Natural killer cell (primary cell): ENCODE data around the gene KRTAP12-1. TPM values are rescaled to one million over a fixed set of nuclear protein-coding genes. Genes with fewer than 3 reads are reported as not detected.

ENCODE experiments used
- ATAC-seq, 3 donors: fragments of 150-1000 bp in 2 of 3; fragments of 200-7000 bp in 1 of 3; cut with Tn5 transposase; 1 replicate in 1 of 3; 2 replicates in 2 of 3; pipeline ENCODE4 v1.10.0; 2021; ENCODE audit warnings: mild to moderate bottlenecking in 2 of 3, moderate library complexity in 2 of 3
- DNase-seq, 2 donors: peaks; one replicate each; pipeline versions ENCODE4 v3.0.0 to v3.0.0-alpha.2; 2013 to 2021; ENCODE audit warnings: mixed read lengths in 1 of 2
- H3K27ac ChIP-seq: one replicate; pipeline ENCODE4 v1.5.1; 2013; ENCODE audit warnings: mild to moderate bottlenecking, low read length
- H3K27me3 ChIP-seq: one replicate; pipeline ENCODE4 v1.6.1; 2013; ENCODE audit warnings: low read length; ENCODE audit not compliant: control insufficient read depth, insufficient read depth
- H3K36me3 ChIP-seq: one replicate; pipeline ENCODE4 v1.6.1; 2013; ENCODE audit warnings: low read length; ENCODE audit not compliant: control insufficient read depth, insufficient read depth
- H3K4me1 ChIP-seq: one replicate; pipeline ENCODE4 v1.6.1; 2013; ENCODE audit warnings: low read length; ENCODE audit not compliant: control insufficient read depth, insufficient read depth
- H3K4me3 ChIP-seq: one replicate; pipeline ENCODE4 v1.5.1; 2013; ENCODE audit warnings: low read length
- H3K9me3 ChIP-seq: one replicate; pipeline ENCODE4 v1.6.1; 2013; ENCODE audit warnings: low read length; ENCODE audit not compliant: control insufficient read depth, insufficient read depth
- H3K27ac Mint-ChIP-seq, 2 donors: one replicate each; pipeline ENCODE4 v1.8.0; 2022; ENCODE audit warnings: mild to moderate bottlenecking in 2 of 2, mixed read lengths in 2 of 2, moderate library complexity in 1 of 2
- H3K27me3 Mint-ChIP-seq, 2 donors: one replicate each; pipeline ENCODE4 v1.8.0; 2022; ENCODE audit warnings: low read depth in 2 of 2, mixed read lengths in 2 of 2
- H3K36me3 Mint-ChIP-seq: one replicate; pipeline ENCODE4 v1.8.0; 2022; ENCODE audit warnings: mixed read lengths
- H3K4me1 Mint-ChIP-seq, 2 donors: one replicate each; pipeline ENCODE4 v1.8.0; 2022; ENCODE audit warnings: mixed read lengths in 2 of 2
- H3K4me3 Mint-ChIP-seq: one replicate; pipeline ENCODE4 v1.8.0; 2022; ENCODE audit warnings: mild to moderate bottlenecking, moderate library complexity, mixed read lengths
- H3K9me3 Mint-ChIP-seq, 2 donors: one replicate each; pipeline ENCODE4 v1.8.0; 2022; ENCODE audit warnings: mixed read lengths in 2 of 2
- WGBS: methylation state at CpG from one replicate; pipeline ENCODE4 v1.1.7; 2013; ENCODE audit warnings: missing lambda C conversion rate; ENCODE audit not compliant: insufficient coverage; 5-methylcytosine and 5-hydroxymethylcytosine counted together
- intact Hi-C: fragments of 100-400 bp; cut with micrococcal nuclease; formaldehyde crosslinking; loops from one replicate; pipeline ENCODE4 v1.14.2; 2022
- total RNA-seq, 4 donors: library from RNA; stranded (reverse); fragments of 120-200 nt in 1 of 4; gene quantifications; one replicate each; pipeline versions ENCODE4 v1.2.3 to v1.2.4, GENCODE V29; 2013 to 2022
- TF ChIP-seq, protein P1 (sequence below): fragments of 200-600 bp; IDR thresholded peaks from one replicate; pipeline ENCODE4 v1.8.0; 2022; ENCODE audit warnings: antibody characterized with exemption

KRTAP12-1 gene
- total RNA-seq, 3 donors from 2014 or later (not counting 1 experiment from before 2014, with no cell fraction given) = not detected

DNA sequence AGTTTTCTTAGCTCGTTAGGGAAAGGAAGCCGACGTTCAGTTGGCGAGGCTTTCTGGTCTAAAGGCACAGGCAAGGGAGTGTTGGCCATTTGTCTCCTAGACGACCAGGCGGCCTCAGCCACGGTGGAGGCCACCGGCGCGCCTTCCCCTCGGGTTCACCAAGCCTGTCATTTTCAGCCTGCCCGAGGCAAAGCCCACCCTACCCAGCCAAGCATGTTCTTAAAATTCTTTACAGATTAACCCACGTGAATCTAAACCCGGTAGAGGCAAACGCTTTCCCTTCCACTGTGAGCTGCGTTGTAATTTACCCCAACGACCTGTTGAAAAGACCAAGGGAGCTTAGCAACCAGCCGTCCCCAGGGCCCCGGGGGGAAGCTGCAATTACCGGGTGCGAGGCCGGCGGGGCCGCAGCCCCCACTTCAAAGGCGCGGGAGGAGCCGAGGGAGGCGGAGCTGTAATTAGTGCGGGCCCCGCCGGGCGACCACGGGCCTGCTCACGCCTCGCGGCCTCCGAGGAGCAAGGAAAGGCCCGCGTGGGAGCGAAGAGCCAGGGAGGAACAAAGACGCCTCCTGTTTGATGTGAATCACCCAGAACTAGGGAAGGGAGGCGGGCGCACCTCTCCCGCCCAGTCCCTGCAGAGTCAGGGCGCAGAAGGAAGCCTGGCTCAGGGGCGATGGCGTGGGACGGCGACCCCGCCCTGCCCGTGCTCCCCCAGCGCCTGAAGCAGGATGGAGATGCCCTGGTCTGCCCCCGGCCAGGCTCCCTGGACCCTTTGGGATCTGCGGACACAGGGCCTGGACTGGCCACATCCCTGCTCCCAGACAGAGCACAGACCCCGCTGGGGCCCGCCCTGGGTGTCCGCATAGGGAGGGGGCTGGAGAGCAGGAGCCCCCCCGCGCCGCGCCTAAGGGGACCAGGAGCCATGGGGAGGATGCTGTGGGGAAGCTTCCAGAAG, 41.5 kb upstream of the KRTAP12-1 start:
- DNase-seq = peak in 1 of 2 donors; percentile 52
- intact Hi-C loops = no loop called here
- Histone ChIP-seq H3K9me3 (no peaks in the 10 kb centered on the region), H3K4me3 (no peak overlapping the region), H3K27me3 (peaks cover 35% of the 10 kb centered on the region), H3K36me3 (no peaks in the 10 kb centered on the region), H3K27ac (no peak overlapping the region), H3K4me1 (peaks cover 15% of the 10 kb centered on the region)
- Mint-ChIP-seq H3K36me3 (no peaks in the 10 kb centered on the region), H3K27me3 (peaks cover 44 to 54% of the 10 kb centered on the region in 2 donors), H3K4me1 (peaks cover 10 to 17% of the 10 kb centered on the region in 2 donors), H3K9me3 (no peaks in the 10 kb centered on the region), H3K4me3 (peak overlapping the region; percentile 57), H3K27ac (no peak overlapping the region)
- peak; percentile 37 to 83 (median 46) for ATAC-seq
- TF ChIP-seq, protein P1, sequence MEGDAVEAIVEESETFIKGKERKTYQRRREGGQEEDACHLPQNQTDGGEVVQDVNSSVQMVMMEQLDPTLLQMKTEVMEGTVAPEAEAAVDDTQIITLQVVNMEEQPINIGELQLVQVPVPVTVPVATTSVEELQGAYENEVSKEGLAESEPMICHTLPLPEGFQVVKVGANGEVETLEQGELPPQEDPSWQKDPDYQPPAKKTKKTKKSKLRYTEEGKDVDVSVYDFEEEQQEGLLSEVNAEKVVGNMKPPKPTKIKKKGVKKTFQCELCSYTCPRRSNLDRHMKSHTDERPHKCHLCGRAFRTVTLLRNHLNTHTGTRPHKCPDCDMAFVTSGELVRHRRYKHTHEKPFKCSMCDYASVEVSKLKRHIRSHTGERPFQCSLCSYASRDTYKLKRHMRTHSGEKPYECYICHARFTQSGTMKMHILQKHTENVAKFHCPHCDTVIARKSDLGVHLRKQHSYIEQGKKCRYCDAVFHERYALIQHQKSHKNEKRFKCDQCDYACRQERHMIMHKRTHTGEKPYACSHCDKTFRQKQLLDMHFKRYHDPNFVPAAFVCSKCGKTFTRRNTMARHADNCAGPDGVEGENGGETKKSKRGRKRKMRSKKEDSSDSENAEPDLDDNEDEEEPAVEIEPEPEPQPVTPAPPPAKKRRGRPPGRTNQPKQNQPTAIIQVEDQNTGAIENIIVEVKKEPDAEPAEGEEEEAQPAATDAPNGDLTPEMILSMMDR = no peak
- 17% methylated on average over 61 of the region's 61 CpGs for WGBS

DNA sequence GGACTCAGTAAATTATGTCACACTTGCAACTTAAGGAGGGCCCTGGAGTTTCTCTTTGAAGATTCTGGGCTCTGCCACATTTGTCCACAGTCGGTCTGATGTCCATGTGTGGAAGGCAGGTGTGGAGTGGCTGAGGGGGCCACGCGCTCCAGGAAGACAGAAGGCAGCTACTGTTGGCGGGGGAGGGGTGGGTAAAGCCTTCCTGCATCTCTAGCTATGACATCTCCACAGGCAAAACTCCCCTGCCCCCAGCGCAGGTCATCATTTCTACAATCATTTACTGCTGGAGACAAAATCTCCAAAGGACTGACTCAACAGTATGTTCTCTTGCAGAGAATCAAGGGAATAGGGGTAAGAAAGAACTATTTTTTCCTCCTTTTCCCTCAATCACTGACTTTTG, 40.8 kb upstream of the KRTAP12-1 start:
- Mint-ChIP-seq H3K36me3 (no peaks in the 10 kb centered on the region), H3K9me3 (no peaks in the 10 kb centered on the region), H3K4me3 (peak overlapping the region; percentile 57), H3K27ac (no peak overlapping the region), H3K4me1 (peaks cover 10 to 13% of the 10 kb centered on the region in 2 donors), H3K27me3 (peaks cover 47 to 56% of the 10 kb centered on the region in 2 donors)
- Histone ChIP-seq H3K9me3 (no peaks in the 10 kb centered on the region), H3K27me3 (peaks cover 40% of the 10 kb centered on the region), H3K36me3 (no peaks in the 10 kb centered on the region), H3K4me3 (no peak overlapping the region), H3K4me1 (peaks cover 15% of the 10 kb centered on the region), H3K27ac (no peak overlapping the region)
- ATAC-seq (no peak), DNase-seq (no peak)
- TF ChIP-seq, protein P1 = no peak
- WGBS = 64% methylated on average over 4 of the region's 5 CpGs
- intact Hi-C loops = no loop called here

DNA sequence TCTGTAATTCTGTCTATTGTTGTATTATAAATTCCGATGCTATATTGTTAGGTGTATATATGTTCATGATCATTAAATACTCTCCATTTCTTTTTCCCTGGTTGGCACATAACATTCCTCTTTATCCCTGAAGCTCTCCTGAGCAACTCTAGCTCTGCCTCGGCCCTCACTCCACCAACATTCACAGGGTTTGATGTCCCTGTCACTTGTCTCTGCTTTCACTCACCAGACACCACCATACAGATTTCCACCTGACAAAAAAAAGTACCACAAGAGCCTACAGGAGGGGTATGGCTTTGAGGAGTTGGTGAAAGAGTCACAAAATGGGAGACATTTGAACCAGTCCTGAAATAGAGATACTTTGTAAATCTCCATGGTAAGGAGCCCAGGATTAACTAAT, 38.2 kb upstream of the KRTAP12-1 start:
- H3K36me3 Mint-ChIP-seq = no peaks in the 10 kb centered on the region
- intact Hi-C loops = no loop called here
- TF ChIP-seq, protein P1 = no peak
- WGBS = 83% methylated on average over 1 of the region's 2 CpGs
- no peaks in the 10 kb centered on the region for H3K9me3 Mint-ChIP-seq
- peaks cover 10 to 15% of the 10 kb centered on the region in 2 donors for H3K4me1 Mint-ChIP-seq
- Histone ChIP-seq H3K9me3 (peaks cover 7% of the 10 kb centered on the region), H3K27me3 (peaks cover 42% of the 10 kb centered on the region), H3K36me3 (no peaks in the 10 kb centered on the region), H3K27ac (no peak overlapping the region), H3K4me3 (no peak overlapping the region), H3K4me1 (peaks cover 15% of the 10 kb centered on the region)
- no peak overlapping the region for H3K4me3 Mint-ChIP-seq
- H3K27me3 Mint-ChIP-seq = peaks cover 58 to 59% of the 10 kb centered on the region in 2 donors
- no peak overlapping the region for H3K27ac Mint-ChIP-seq
- ATAC-seq (no peak), DNase-seq (no peak)
